Nephron (organoid): ENCODE results near the gene DEPP1.

Experiments used
- H3K27ac Mint-ChIP-seq, 3 experiments: 2 replicates each; pipeline ENCODE4 v1.8.0; 2020; ENCODE audit warnings: mixed read lengths in 3 of 3, mild to moderate bottlenecking in 2 of 3, moderate library complexity in 1 of 3
- H3K27me3 Mint-ChIP-seq: 2 replicates; pipeline ENCODE4 v1.8.0; 2021; ENCODE audit warnings: low read depth, mild to moderate bottlenecking, moderate library complexity, mixed read lengths
- H3K36me3 Mint-ChIP-seq: 2 replicates; pipeline ENCODE4 v1.8.0; 2020; ENCODE audit warnings: low read depth, mixed read lengths
- H3K4me1 Mint-ChIP-seq: 2 replicates; pipeline ENCODE4 v1.8.0; 2020; ENCODE audit warnings: mixed read lengths
- H3K4me3 Mint-ChIP-seq, 3 experiments: 2 replicates each; pipeline ENCODE4 v1.8.0; 2020; ENCODE audit warnings: mild to moderate bottlenecking in 3 of 3, mixed read lengths in 3 of 3, moderate library complexity in 2 of 3
- H3K9me3 Mint-ChIP-seq: 2 replicates; pipeline ENCODE4 v1.8.0; 2020; ENCODE audit warnings: mixed read lengths
- CTCF ChIP-seq, 3 experiments: fragments of 200-600 bp; sonication (generic); IDR thresholded peaks; one replicate each; pipeline ENCODE4 v1.5.0; 2021; ENCODE audit warnings: antibody characterized with exemption in 3 of 3; ENCODE audit not compliant: unreplicated experiment in 3 of 3

The DEPP1 gene

GRCh38 chr10:44974082-44974627 is 4.5 kb downstream of the DEPP1 start:
- H3K4me1 Mint-ChIP-seq, result peaks cover 56% of the 10 kb centered on the region
- H3K27ac Mint-ChIP-seq, result peak overlapping the region; percentile 71 to 77 (median 73)
- TF ChIP-seq CTCF (IDR thresholded peaks at IDR 0.05; ENCODE audit: unreplicated experiment in 3 of 3), result no peak
- H3K4me3 Mint-ChIP-seq, result peak overlapping the region in 2 of 3 experiments; percentile 10 to 60
- peaks cover 28% of the 10 kb centered on the region for H3K36me3 Mint-ChIP-seq
- no peaks in the 10 kb centered on the region for H3K9me3 Mint-ChIP-seq
- no peaks in the 10 kb centered on the region for H3K27me3 Mint-ChIP-seq

GRCh38 chr10:44973323-44974081 is 5.1 kb downstream of the DEPP1 start:
- Mint-ChIP-seq H3K27ac (peak overlapping the region; percentile 71 to 73 (median 73)), H3K27me3 (no peaks in the 10 kb centered on the region), H3K9me3 (no peaks in the 10 kb centered on the region), H3K4me1 (peaks cover 56% of the 10 kb centered on the region), H3K36me3 (peaks cover 34% of the 10 kb centered on the region), H3K4me3 (peak overlapping the region in 2 of 3 experiments; percentile 17 to 50)
- TF ChIP-seq CTCF (IDR thresholded peaks at IDR 0.05; ENCODE audit: unreplicated experiment in 3 of 3), result no peak

- Mint-ChIP-seq H3K36me3 (peaks cover 34% of the 10 kb centered on the region), H3K4me3 (no peak overlapping the region)
- no peak for TF ChIP-seq CTCF (IDR thresholded peaks at IDR 0.05; ENCODE audit: unreplicated experiment in 3 of 3)
Measured at GRCh38 chr10:44972874-44973306, 5.7 kb downstream of the DEPP1 start.

GRCh38 chr10:44971935-44972757 is 6.5 kb downstream of the DEPP1 start:
- H3K4me3 Mint-ChIP-seq, result no peak overlapping the region
- no peak for TF ChIP-seq CTCF (IDR thresholded peaks at IDR 0.05; ENCODE audit: unreplicated experiment in 3 of 3)
- peak overlapping the region in 1 of 3 experiments; percentile 64 for H3K27ac Mint-ChIP-seq
- no peaks in the 10 kb centered on the region for H3K9me3 Mint-ChIP-seq
- peaks cover 59% of the 10 kb centered on the region for H3K4me1 Mint-ChIP-seq
- H3K27me3 Mint-ChIP-seq, result no peaks in the 10 kb centered on the region
- peaks cover 34% of the 10 kb centered on the region for H3K36me3 Mint-ChIP-seq

More at GRCh38 chr10:44972874-44973306, 5.7 kb downstream of the DEPP1 start:
- peak overlapping the region; percentile 71 to 73 (median 73) for H3K27ac Mint-ChIP-seq
- H3K4me1 Mint-ChIP-seq, result peaks cover 55% of the 10 kb centered on the region
- H3K9me3 Mint-ChIP-seq, result no peaks in the 10 kb centered on the region
- no peaks in the 10 kb centered on the region for H3K27me3 Mint-ChIP-seq

GRCh38 chr10:44971434-44971833 is 7.2 kb downstream of the DEPP1 start:
- no peak for TF ChIP-seq CTCF (IDR thresholded peaks at IDR 0.05; ENCODE audit: unreplicated experiment in 3 of 3)
- Mint-ChIP-seq H3K27ac (no peak overlapping the region), H3K4me3 (no peak overlapping the region), H3K4me1 (peaks cover 59% of the 10 kb centered on the region), H3K9me3 (no peaks in the 10 kb centered on the region), H3K27me3 (no peaks in the 10 kb centered on the region), H3K36me3 (peaks cover 34% of the 10 kb centered on the region)
